ENCODE data around the gene TKTL1. TPM values are rescaled to one million over a fixed set of nuclear protein-coding genes. Genes with fewer than 3 reads are reported as not detected.
"Not testable (repeated sequence)": the region's sequence is repeated elsewhere in the genome, so short reads cannot be mapped to it uniquely, and the experiment has no call there.

The TKTL1 gene
- total RNA-seq, 1 experiment from 2014 or later: not detected

GRCh38 chrX:154343620-154344019 lies 48.0 kb downstream of the TKTL1 start:
- BruUV-seq (replicated peaks); H3K4me3 ChIP-seq; H3K79me2 ChIP-seq (ENCODE audit: low read depth); intact Hi-C loops (cut with micrococcal nuclease; ENCODE audit: unreplicated experiment); H2AFZ ChIP-seq; H3K36me3 ChIP-seq (ENCODE audit: low read depth); H3K4me2 ChIP-seq; H3K27me3 ChIP-seq (ENCODE audit: insufficient read depth, low read depth); H4K20me1 ChIP-seq (ENCODE audit: insufficient read depth); H3K9me2 ChIP-seq (ENCODE audit: insufficient read depth); H3K27ac ChIP-seq; POLR2A ChIA-PET (ENCODE audit: unreplicated experiment); H3F3A ChIP-seq (ENCODE audit: insufficient read depth, low read depth); H3K4me1 ChIP-seq (replicated peaks; ENCODE audit: insufficient read depth); DNase-seq; H3K9me3 ChIP-seq (ENCODE audit: insufficient read depth, low read depth); CTCF ChIA-PET: not testable (repeated sequence)

DNA sequence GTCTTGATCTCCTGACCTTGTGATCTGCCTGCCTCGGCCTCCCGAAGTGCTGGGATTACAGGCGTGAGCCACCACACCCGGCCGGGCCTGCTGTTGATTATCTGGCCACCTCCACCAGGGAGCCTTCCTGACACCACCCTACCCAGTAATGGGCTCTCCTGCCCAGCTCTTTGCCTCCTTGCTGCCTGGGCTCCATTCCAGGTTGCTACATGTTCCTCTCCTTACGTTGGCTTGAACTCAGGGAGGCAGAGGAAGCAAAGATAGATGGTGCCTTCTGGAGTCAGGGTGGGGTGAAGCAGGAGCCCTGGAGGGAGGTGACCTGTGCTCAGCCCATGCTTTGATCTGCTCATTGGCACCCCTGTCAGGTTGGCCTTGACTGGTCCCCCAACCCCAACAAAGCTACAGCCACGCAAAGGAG lies 52.5 kb downstream of the TKTL1 start:
- H3K9me2 ChIP-seq (ENCODE audit: insufficient read depth): no peaks in the 10 kb centered on the region
- no peak overlapping the region for H3K27ac ChIP-seq
- TF ChIP-seq EZH2 (IDR thresholded peaks at IDR 0.05; ENCODE audit: low read depth): no peak
- no peak for TF ChIP-seq CTCF (conservative IDR thresholded peaks at IDR 0.05)
- ChIA-PET POLR2A (ENCODE audit: unreplicated experiment) (interaction anchor here (0.6 to 1.0 kb wide), 2 partner anchors 23 to 28 kb away, joined by 3 to 12 read pairs; no protein-coding TSS in a partner anchor), CTCF (no interaction called here)
- intact Hi-C loops (cut with micrococcal nuclease; ENCODE audit: unreplicated experiment): no loop called here
- no peaks in the 10 kb centered on the region for H3K9me3 ChIP-seq (ENCODE audit: insufficient read depth, low read depth)
- no peaks in the 10 kb centered on the region for H3K36me3 ChIP-seq (ENCODE audit: low read depth)
- H4K20me1 ChIP-seq (ENCODE audit: insufficient read depth): no peaks in the 10 kb centered on the region
- BruUV-seq (replicated peaks): no TSS peak
- no peaks in the 10 kb centered on the region for H3K79me2 ChIP-seq (ENCODE audit: low read depth)
- peak in 1 of 2 experiments; percentile 19 for DNase-seq
- no peak overlapping the region for H3K4me2 ChIP-seq
- peaks cover 14% of the 10 kb centered on the region for H3F3A ChIP-seq (ENCODE audit: insufficient read depth, low read depth)
- no peaks in the 10 kb centered on the region for H3K4me1 ChIP-seq (replicated peaks; ENCODE audit: insufficient read depth)
- no peak overlapping the region for H2AFZ ChIP-seq
- H3K27me3 ChIP-seq (ENCODE audit: insufficient read depth, low read depth): no peaks in the 10 kb centered on the region
- H3K4me3 ChIP-seq: no peak overlapping the region

- intact Hi-C loops (cut with micrococcal nuclease; ENCODE audit: unreplicated experiment): no loop called here
- Histone ChIP-seq H2AFZ (no peak overlapping the region), H3K27ac (no peak overlapping the region), H3K4me1 (replicated peaks; ENCODE audit: insufficient read depth) (no peaks in the 10 kb centered on the region), H3K9me3 (ENCODE audit: insufficient read depth, low read depth) (no peaks in the 10 kb centered on the region), H3K36me3 (ENCODE audit: low read depth) (no peaks in the 10 kb centered on the region), H4K20me1 (ENCODE audit: insufficient read depth) (no peaks in the 10 kb centered on the region), H3K4me2 (no peak overlapping the region), H3K79me2 (ENCODE audit: low read depth) (no peaks in the 10 kb centered on the region), H3K9me2 (ENCODE audit: insufficient read depth) (no peaks in the 10 kb centered on the region), H3K27me3 (ENCODE audit: insufficient read depth, low read depth) (no peaks in the 10 kb centered on the region), H3F3A (ENCODE audit: insufficient read depth, low read depth) (peaks cover 14% of the 10 kb centered on the region), H3K4me3 (no peak overlapping the region)
- no peak for TF ChIP-seq CTCF (conservative IDR thresholded peaks at IDR 0.05)
- TF ChIP-seq EZH2 (IDR thresholded peaks at IDR 0.05; ENCODE audit: low read depth): no peak
- POLR2A ChIA-PET (ENCODE audit: unreplicated experiment): interaction anchor here (0.5 to 1.0 kb wide), 4 partner anchors 22 to 64 kb away, joined by 3 to 12 read pairs (median 7); no protein-coding TSS in a partner anchor
- DNase-seq: peak in 1 of 2 experiments; percentile 10
- CTCF ChIA-PET: no interaction called here
- TSS peak; percentile 34 for BruUV-seq (replicated peaks)
Measured at GRCh38 chrX:154348646-154349358, 53.2 kb downstream of the TKTL1 start.

Measured in PC-9 (cell line).